Measurements from ENCODE around the gene FAM135A. TPM values are rescaled to one million over a fixed set of nuclear protein-coding genes. Genes with fewer than 3 reads are reported as not detected.

The FAM135A gene
- total and polyA plus RNA-seq, 2 of the 4 experiments (the other 2 are of a cell fraction) = 2.2 to 7.9 TPM

DNA sequence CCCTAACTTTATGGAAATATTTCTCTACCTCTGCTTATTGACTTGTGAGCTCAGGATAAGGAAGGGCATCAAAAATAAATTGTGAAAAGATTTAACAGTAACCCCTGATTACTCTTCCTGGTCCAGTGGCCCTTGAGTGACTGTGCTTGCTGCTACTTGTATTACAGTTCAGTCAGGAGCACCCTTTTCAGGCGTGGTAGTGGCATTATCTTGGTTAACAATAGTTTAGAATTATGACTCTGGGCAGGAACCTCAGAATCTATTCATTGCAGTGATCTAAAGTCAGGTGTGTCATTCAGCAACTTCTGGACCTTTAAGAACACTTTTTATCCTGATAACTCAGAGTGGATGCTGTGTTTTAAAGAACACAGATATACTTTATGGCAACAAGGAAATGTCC is 43.4 kb downstream of the FAM135A start:
- Histone ChIP-seq H3K56ac (ENCODE audit: extremely low read depth, insufficient read depth, low read length) (no peak overlapping the region), H3K27ac (ENCODE audit: insufficient read depth, low read length) (no peak overlapping the region), H3K36me3 (ENCODE audit: control insufficient read depth, insufficient read depth, low read length) (no peaks in the 10 kb centered on the region), H3K79me1 (ENCODE audit: low read depth in 1 of 2, low read length in 2 of 2) (no peaks in the 10 kb centered on the region), H2BK5ac (ENCODE audit: low read depth, low read length, poor library complexity, severe bottlenecking) (no peak overlapping the region), H3K9ac (ENCODE audit: low read depth, low read length) (no peak overlapping the region), H3K4ac (ENCODE audit: low read depth, low read length) (no peak overlapping the region), H4K5ac (ENCODE audit: low read depth, low read length) (no peak overlapping the region), H4K20me1 (ENCODE audit: insufficient read depth, low read length) (no peaks in the 10 kb centered on the region), H3K9me1 (ENCODE audit: insufficient read depth, low read length) (no peaks in the 10 kb centered on the region), H3K4me1 (ENCODE audit: control insufficient read depth, insufficient read depth, low read length) (no peaks in the 10 kb centered on the region), H3K4me3 (ENCODE audit: insufficient read depth, low read depth, low read length) (no peak overlapping the region), H2AFZ (replicated peaks; ENCODE audit: low read length, poor library complexity) (no peak overlapping the region), H3K23ac (ENCODE audit: low read depth, low read length) (no peak overlapping the region), H2AK9ac (replicated peaks; ENCODE audit: low read depth, low read length, poor library complexity) (no peak overlapping the region), H2AK5ac (ENCODE audit: low read depth, low read length) (no peak overlapping the region), H2BK15ac (ENCODE audit: low read depth, low read length) (no peak overlapping the region), H3K18ac (ENCODE audit: low read depth, low read length) (no peak overlapping the region), H3K4me2 (ENCODE audit: low read depth, low read length) (no peak overlapping the region), H2BK20ac (ENCODE audit: low read depth, low read length) (no peak overlapping the region), H3K27me3 (ENCODE audit: control insufficient read depth, insufficient read depth, low read length) (no peaks in the 10 kb centered on the region), H2BK120ac (ENCODE audit: low read depth, low read length) (no peak overlapping the region), H3K9me3 (ENCODE audit: control insufficient read depth, insufficient read depth, low read length) (no peaks in the 10 kb centered on the region), H4K8ac (ENCODE audit: low read depth in 2 of 2, low read length in 2 of 2) (no peak overlapping the region), H3K14ac (replicated peaks; ENCODE audit: low read depth, low read length) (no peak overlapping the region), H4K91ac (ENCODE audit: insufficient read depth, low read depth, low read length) (no peak overlapping the region)
- ChIA-PET POLR2A (ENCODE audit: unreplicated experiment) (no interaction called here), CTCF (no interaction called here)
- intact Hi-C loops (cut with micrococcal nuclease) (no loop called here), in situ Hi-C loops (cut with MboI; ENCODE audit: low sequenced_read_pairs) (no loop called here), dilution Hi-C loops (cut with HindIII; ENCODE audit: low sequenced_read_pairs, unreplicated experiment) (no loop called here)
- no CpG with 5 or more reads among the region's 1 CpG for WGBS, 2 experiments (ENCODE audit: extremely low coverage in 2 of 2, insufficient read length in 1 of 2)
- BruUV-seq (replicated peaks) = no TSS peak
- DNase-seq (no peak), ATAC-seq (ENCODE audit: low read depth) (no peak)
- TF ChIP-seq POLR2A (IDR thresholded peaks at IDR 0.05; ENCODE audit: low read depth, low read length) (no peak), RAD21 (IDR thresholded peaks at IDR 0.05; ENCODE audit: low read length) (no peak), CHD1 (IDR thresholded peaks at IDR 0.05; ENCODE audit: low read depth, low read length) (no peak), BHLHE40 (IDR thresholded peaks at IDR 0.05; ENCODE audit: low read depth, low read length) (no peak), MAFK (IDR thresholded peaks at IDR 0.05; ENCODE audit: low read depth, low read length) (no peak), MAZ (IDR thresholded peaks at IDR 0.05; ENCODE audit: borderline replicate concordance, low read depth, low read length) (no peak), NFE2L2 (IDR thresholded peaks at IDR 0.05; ENCODE audit: low read depth, low read length) (no peak), CEBPB (IDR thresholded peaks at IDR 0.05; ENCODE audit: low read depth, low read length) (no peak), RCOR1 (IDR thresholded peaks at IDR 0.05; ENCODE audit: insufficient replicate concordance, low read length) (no peak), RFX5 (IDR thresholded peaks at IDR 0.05; ENCODE audit: low read depth, low read length) (no peak)
- TF ChIP-seq, protein P1, sequence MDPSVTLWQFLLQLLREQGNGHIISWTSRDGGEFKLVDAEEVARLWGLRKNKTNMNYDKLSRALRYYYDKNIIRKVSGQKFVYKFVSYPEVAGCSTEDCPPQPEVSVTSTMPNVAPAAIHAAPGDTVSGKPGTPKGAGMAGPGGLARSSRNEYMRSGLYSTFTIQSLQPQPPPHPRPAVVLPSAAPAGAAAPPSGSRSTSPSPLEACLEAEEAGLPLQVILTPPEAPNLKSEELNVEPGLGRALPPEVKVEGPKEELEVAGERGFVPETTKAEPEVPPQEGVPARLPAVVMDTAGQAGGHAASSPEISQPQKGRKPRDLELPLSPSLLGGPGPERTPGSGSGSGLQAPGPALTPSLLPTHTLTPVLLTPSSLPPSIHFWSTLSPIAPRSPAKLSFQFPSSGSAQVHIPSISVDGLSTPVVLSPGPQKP (IDR thresholded peaks at IDR 0.05; ENCODE audit: borderline replicate concordance, low read depth, low read length) = no peak

Data from IMR-90 (cell line).